ENCODE results near the gene CFI. TPM values are rescaled to one million over a fixed set of nuclear protein-coding genes. Genes with fewer than 3 reads are reported as not detected.

CFI gene
- total RNA-seq, 1 experiment from 2014 or later: 0.33 TPM

- Histone ChIP-seq H3K4me1 (ENCODE audit: control insufficient read depth, insufficient read depth, low read length) (peaks cover 13% of the 10 kb centered on the region), H3K9me3 (ENCODE audit: control insufficient read depth, insufficient read depth, low read depth, low read length) (no peaks in the 10 kb centered on the region), H3K27me3 (ENCODE audit: control insufficient read depth, insufficient read depth, low read length) (no peaks in the 10 kb centered on the region), H3K27ac (ENCODE audit: low read length) (peak overlapping the region; percentile 70), H3K36me3 (ENCODE audit: control insufficient read depth, insufficient read depth, low read length) (no peaks in the 10 kb centered on the region), H3K4me3 (ENCODE audit: low read depth in 2 of 2, low read length in 2 of 2) (peak overlapping the region; percentile 67 to 76)
- DNase-seq (ENCODE audit: low read depth, low spot score): no peak
- in situ Hi-C loops (cut with HindIII; ENCODE audit: low pct_unique_long_range_greater_than_20kb, low sequenced_read_pairs) (no loop called here), intact Hi-C loops (cut with micrococcal nuclease; ENCODE audit: unreplicated experiment) (loop anchor here (5.0 to 10.0 kb wide), 2 partner anchors 98 to 139 kb away; partner anchors contain the start of genes CFI and MCUB)
- BruUV-seq (replicated peaks): no TSS peak
- no peak; the same call in 1 of the 2 replicates for ATAC-seq
- TF ChIP-seq CTCF (IDR thresholded peaks at IDR 0.05): no peak
- no peak for TF ChIP-seq SIN3A (IDR thresholded peaks at IDR 0.05; ENCODE audit: borderline replicate concordance, insufficient read depth, low read depth, low read length)
- TF ChIP-seq TCF7L2 (IDR thresholded peaks at IDR 0.05; ENCODE audit: low read depth, low read length): no peak
- no peak for TF ChIP-seq POLR2AphosphoS5 (IDR thresholded peaks at IDR 0.05; ENCODE audit: low read depth, low read length)
- TF ChIP-seq REST (IDR thresholded peaks at IDR 0.05; ENCODE audit: insufficient read depth in 1 of 2, low read depth in 2 of 2, low read length in 1 of 2): no peak
- CTCF ChIA-PET: no interaction called here
- POLR2A ChIA-PET: no interaction called here
Measured at GRCh38 chr4:109703664-109704361, 98.0 kb downstream of the CFI start.

- ChIA-PET POLR2A (interaction anchor here (0.7 kb wide), 1 partner anchor 315 kb away, joined by 3 read pairs; no protein-coding TSS in a partner anchor), CTCF (no interaction called here)
- no peaks in the 10 kb centered on the region for H3K9me3 ChIP-seq (ENCODE audit: control insufficient read depth, insufficient read depth, low read depth, low read length)
- H3K4me1 ChIP-seq (ENCODE audit: control insufficient read depth, insufficient read depth, low read length): peaks cover 13% of the 10 kb centered on the region
- DNase-seq (ENCODE audit: low read depth, low spot score) (no peak), ATAC-seq (peak; percentile 90)
- intact Hi-C loops (cut with micrococcal nuclease; ENCODE audit: unreplicated experiment): loop anchor here (5.0 to 10.0 kb wide), 2 partner anchors 99 to 138 kb away; partner anchors contain the start of genes CFI and MCUB
- in situ Hi-C loops (cut with HindIII; ENCODE audit: low pct_unique_long_range_greater_than_20kb, low sequenced_read_pairs): no loop called here
- H3K27me3 ChIP-seq (ENCODE audit: control insufficient read depth, insufficient read depth, low read length): no peaks in the 10 kb centered on the region
- BruUV-seq (replicated peaks): no TSS peak
- H3K4me3 ChIP-seq (ENCODE audit: low read depth in 2 of 2, low read length in 2 of 2): peak within 1 kb of the TSS; percentile 67 to 76
- no peaks in the 10 kb centered on the region for H3K36me3 ChIP-seq (ENCODE audit: control insufficient read depth, insufficient read depth, low read length)
- H3K27ac ChIP-seq (ENCODE audit: low read length): peak within 1 kb of the TSS; percentile 70
- peak; percentile 71 for TF ChIP-seq CTCF (IDR thresholded peaks at IDR 0.05)
- TF ChIP-seq TCF7L2 (IDR thresholded peaks at IDR 0.05; ENCODE audit: low read depth, low read length): no peak
- no peak; the same call in 1 of the 2 replicates for TF ChIP-seq POLR2AphosphoS5 (IDR thresholded peaks at IDR 0.05; ENCODE audit: low read depth, low read length)
- peak; percentile 74; the same call in 1 of the 2 replicates for TF ChIP-seq SIN3A (IDR thresholded peaks at IDR 0.05; ENCODE audit: borderline replicate concordance, insufficient read depth, low read depth, low read length)
- no peak for TF ChIP-seq REST (IDR thresholded peaks at IDR 0.05; ENCODE audit: insufficient read depth in 1 of 2, low read depth in 2 of 2, low read length in 1 of 2)
Measured at GRCh38 chr4:109702950-109703663, 98.7 kb downstream of the CFI start, which contains the start of gene CASP6. CASP6 (minus strand) TSS chr4:109703445; CDS start chr4:109703395, 50 bp downstream.
